Astrocyte (in vitro differentiated cells and primary cell): ENCODE results near the gene TTC7B.

ENCODE experiments used
- CTCF ChIP-seq: IDR thresholded peaks from 2 replicates; pipeline ENCODE4 v1.5.1; 2011; ENCODE audit warnings: low read depth, mild to moderate bottlenecking, inconsistent platforms, low read length, moderate library complexity; ENCODE audit not compliant: insufficient read depth
- EZH2 ChIP-seq: IDR thresholded peaks from 2 replicates; pipeline ENCODE4 v1.6.1; 2012; ENCODE audit warnings: mild to moderate bottlenecking, low read length, inconsistent platforms; ENCODE audit not compliant: insufficient read depth

- no peak for TF ChIP-seq CTCF
- no peak for TF ChIP-seq EZH2
Measured at GRCh38 chr14:90819734-90820393, 3.6 kb upstream of the TTC7B start.
